UCSD-AML1 (cell line): ENCODE results near the gene CTF1.

Experiments used
- DNase-seq: peaks from one replicate; lab custom pipeline; 2025; ENCODE audit not compliant: unreplicated experiment; lab: John Stamatoyannopoulos, UW

The CTF1 gene

DNA sequence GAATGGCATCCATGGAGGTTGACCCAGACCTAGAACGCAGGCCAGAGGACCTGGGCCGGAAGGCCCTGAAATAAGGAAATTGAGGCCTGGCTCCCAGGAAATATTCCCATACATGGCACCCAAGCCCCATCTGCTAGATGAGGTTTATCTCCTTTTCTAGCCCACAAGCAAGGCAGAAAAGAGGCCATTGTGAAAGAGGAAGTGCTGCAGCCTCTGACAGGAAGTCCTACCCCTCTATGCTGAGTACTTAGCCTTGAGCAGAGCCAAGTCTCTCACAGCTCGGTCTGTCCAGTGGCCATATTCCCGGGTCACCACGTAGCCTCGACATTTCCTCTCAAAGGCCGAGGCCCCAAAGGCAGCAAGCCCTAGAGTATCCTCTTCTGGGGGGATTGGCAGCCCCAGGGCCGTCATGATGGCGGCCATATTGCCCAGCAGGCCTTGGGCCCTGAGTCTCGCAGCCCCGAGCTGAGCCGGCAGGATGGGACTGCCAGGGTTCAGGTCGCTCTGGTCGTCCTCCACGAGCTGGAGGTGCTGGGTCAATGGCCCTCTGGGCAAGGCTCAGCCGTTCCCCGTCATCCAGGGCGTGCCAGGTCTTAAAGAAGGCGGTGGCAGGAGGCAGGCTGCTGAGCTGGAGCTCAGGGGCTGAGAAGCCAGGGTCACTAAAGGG, 7.8 kb downstream of the CTF1 start:
- DNase-seq: no peak

GRCh38 chr16:30907064-30907463, 10.7 kb downstream of the CTF1 start:
- no peak for DNase-seq

DNA sequence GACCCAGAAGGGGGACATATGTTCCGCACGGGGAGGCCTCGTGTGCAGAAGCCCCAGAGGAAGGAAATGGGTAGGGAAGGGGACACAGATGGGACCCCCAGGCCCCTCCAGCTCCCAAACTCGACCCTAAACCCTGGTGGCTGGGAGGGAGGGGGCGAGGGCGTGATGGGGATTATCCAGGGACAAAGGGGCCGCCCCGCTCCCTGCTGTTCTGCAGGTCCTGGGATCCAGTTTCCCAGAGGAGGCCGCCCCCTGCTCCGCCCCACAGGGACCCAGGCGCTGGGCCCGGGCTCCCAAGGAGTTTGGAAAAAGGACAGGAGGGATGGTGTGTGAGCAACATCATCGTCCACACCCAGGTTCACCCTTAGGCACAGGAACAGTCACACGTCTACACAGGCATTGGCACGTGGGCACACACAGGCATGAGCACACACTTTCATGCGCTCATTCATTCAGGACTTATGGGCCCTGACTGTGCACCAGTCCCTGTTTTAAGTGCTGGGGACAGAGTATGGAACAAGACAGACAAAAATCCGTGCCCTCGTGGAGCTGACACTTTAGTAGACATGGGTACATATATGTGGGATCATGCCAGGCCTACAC, 14.1 kb downstream of the CTF1 start:
- no peak for DNase-seq

DNA sequence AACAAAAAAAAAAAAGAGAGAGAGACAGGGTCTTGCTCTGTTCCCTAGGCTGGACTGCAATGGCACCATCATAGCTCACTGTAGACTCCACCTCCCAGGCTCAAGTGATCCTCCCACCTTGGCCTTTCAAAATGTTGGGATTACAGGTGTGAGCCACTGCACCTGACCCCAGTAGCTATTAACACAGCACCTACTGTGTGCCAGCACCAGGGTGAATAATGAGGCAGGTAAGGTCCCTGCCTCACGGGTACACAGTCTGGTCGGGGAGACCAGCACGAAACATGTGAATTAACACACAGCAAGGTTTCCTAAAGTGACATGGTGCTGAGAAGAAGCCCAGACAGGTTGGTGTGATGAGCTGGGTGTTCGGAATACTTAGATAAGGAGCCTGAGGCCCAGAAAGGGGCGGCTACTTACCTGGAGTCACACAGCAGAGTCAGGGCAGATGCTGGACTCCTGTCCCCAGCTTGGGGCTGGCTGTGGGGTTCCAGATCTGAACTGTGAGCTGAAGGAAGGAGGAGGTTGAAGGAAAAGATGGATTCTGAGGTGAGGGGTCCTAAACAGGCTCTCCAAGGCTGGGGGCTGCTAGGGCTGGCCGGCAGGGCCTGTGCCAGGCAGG, 16.5 kb downstream of the CTF1 start:
- no peak for DNase-seq

- DNase-seq: no peak
Measured at GRCh38 chr16:30914830-30915229, 18.4 kb downstream of the CTF1 start.

GRCh38 chr16:30918614-30919013, 22.2 kb downstream of the CTF1 start:
- DNase-seq: no peak

DNA sequence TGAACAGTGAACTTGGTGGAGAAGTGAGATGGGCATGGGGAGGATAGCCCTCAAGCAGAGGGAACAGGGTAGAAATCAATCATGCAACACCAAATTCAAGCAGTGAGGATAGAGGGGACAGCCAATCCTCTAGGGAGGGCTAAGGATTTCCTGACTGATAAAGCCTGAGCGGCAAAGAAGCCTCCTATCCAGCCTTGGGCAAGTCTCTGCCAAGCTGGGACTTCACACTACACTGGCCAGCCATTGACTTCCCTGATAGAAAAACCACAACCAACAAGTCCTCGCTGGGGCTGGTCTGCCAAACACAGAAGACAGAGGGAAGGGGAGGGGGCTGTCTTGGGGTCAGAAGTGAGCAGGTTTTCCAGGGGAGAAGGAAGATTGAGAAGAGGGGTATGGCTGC, 24.5 kb downstream of the CTF1 start:
- DNase-seq: no peak

GRCh38 chr16:30921459-30921747, 25.0 kb downstream of the CTF1 start:
- DNase-seq: no peak

GRCh38 chr16:30921748-30922419, 25.5 kb downstream of the CTF1 start:
- peak; percentile 92 for DNase-seq

DNA sequence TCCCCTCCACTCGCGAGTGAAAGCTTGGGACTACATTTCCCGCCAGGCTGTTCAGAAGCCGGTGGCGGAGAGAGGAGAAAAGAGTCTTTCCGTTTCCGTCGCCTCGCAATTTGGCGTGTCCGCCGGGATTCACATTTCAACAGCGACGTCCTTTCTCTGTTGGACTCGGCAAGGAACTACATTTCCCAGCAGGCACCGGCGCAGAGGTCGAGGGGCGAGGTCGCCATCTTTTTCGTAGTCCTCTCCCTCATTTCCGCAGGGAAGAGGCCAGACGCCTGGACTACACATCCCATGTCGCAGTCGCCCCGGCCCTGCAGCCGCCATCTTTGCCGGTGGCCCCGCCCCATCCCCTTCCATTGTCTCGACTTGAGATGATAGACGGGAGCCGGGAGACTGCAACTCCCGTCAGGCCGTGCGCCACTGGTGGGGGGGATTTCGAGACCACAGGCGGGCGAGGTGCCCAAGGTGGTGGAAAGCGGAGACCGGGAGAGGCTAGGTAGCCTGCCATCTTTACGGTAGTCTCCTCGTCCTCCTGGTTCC, 26.1 kb downstream of the CTF1 start:
- DNase-seq: peak; percentile 99

GRCh38 chr16:30922960-30923535, 26.6 kb downstream of the CTF1 start:
- DNase-seq: peak; percentile 99

GRCh38 chr16:30923554-30924075, 27.2 kb downstream of the CTF1 start, which contains the start of gene FBXL19:
FBXL19 (plus strand) TSS chr16:30923572; CDS start chr16:30925755, 2,183 bp downstream.
- no peak for DNase-seq

GRCh38 chr16:30924076-30924912, 27.9 kb downstream of the CTF1 start:
- DNase-seq: no peak

- no peak for DNase-seq
Measured at GRCh38 chr16:30924913-30925631, 28.7 kb downstream of the CTF1 start.

DNA sequence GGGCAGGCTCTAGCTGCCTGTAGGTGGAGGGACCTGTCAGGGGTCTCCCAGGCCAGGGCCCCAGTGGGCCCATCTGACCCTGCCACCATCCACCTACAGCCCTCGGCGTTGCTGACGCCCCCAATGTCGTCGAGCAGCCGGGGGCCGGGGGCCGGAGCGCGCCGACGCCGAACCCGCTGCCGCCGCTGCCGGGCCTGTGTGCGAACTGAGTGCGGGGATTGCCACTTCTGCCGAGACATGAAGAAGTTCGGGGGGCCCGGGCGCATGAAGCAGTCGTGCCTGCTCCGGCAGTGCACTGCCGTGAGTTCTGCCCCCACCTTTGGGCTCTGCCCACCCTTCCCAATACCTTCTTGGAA, 29.2 kb downstream of the CTF1 start:
- no peak for DNase-seq

- DNase-seq: no peak
Measured at GRCh38 chr16:30925995-30926811, 29.8 kb downstream of the CTF1 start.

- no peak for DNase-seq
Measured at GRCh38 chr16:30926937-30927788, 30.7 kb downstream of the CTF1 start.

GRCh38 chr16:30927789-30928378, 31.5 kb downstream of the CTF1 start:
- no peak for DNase-seq
